Fibroblast of villous mesenchyme (primary cell): ENCODE data around the gene DGKI. TPM values are rescaled to one million over a fixed set of nuclear protein-coding genes. Genes with fewer than 3 reads are reported as not detected.

Source experiments
- DNase-seq: peaks from one replicate; pipeline ENCODE4 v3.0.0-alpha.2; 2010; ENCODE audit warnings: low read depth
- H3K4me3 ChIP-seq: 2 replicates; pipeline ENCODE4 v1.5.1; 2011; ENCODE audit warnings: low read depth, mild to moderate bottlenecking, low read length
- total RNA-seq: library from RNA; depleted of rRNA; stranded (reverse); fragments of >200 nt; gene quantifications from 2 replicates; pipeline ENCODE4 v1.2.3, GENCODE V29; 2012
- TF ChIP-seq, protein P1 (sequence below): IDR thresholded peaks from 2 replicates; pipeline ENCODE4 v1.5.1; 2012; ENCODE audit warnings: low read depth, mild to moderate bottlenecking, low read length; ENCODE audit not compliant: insufficient read depth

The DGKI gene
- total RNA-seq, 1 donor: 3.5 TPM

- H3K4me3 ChIP-seq: no peak overlapping the region
- no peak for DNase-seq
- TF ChIP-seq, protein P1, sequence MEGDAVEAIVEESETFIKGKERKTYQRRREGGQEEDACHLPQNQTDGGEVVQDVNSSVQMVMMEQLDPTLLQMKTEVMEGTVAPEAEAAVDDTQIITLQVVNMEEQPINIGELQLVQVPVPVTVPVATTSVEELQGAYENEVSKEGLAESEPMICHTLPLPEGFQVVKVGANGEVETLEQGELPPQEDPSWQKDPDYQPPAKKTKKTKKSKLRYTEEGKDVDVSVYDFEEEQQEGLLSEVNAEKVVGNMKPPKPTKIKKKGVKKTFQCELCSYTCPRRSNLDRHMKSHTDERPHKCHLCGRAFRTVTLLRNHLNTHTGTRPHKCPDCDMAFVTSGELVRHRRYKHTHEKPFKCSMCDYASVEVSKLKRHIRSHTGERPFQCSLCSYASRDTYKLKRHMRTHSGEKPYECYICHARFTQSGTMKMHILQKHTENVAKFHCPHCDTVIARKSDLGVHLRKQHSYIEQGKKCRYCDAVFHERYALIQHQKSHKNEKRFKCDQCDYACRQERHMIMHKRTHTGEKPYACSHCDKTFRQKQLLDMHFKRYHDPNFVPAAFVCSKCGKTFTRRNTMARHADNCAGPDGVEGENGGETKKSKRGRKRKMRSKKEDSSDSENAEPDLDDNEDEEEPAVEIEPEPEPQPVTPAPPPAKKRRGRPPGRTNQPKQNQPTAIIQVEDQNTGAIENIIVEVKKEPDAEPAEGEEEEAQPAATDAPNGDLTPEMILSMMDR: no peak
These were observed 21.3 kb downstream of the DGKI start for GRCh38 chr7:137825489-137825888.

GRCh38 chr7:137820677-137821420 is 25.9 kb downstream of the DGKI start:
- TF ChIP-seq, protein P1: no peak
- peak; percentile 30 for DNase-seq
- no peak overlapping the region for H3K4me3 ChIP-seq

GRCh38 chr7:137820156-137820555 is 26.6 kb downstream of the DGKI start:
- TF ChIP-seq, protein P1: no peak
- no peak overlapping the region for H3K4me3 ChIP-seq
- no peak for DNase-seq

GRCh38 chr7:137818036-137818435 is 28.7 kb downstream of the DGKI start:
- no peak overlapping the region for H3K4me3 ChIP-seq
- TF ChIP-seq, protein P1: no peak
- DNase-seq: peak; percentile 44

DNA sequence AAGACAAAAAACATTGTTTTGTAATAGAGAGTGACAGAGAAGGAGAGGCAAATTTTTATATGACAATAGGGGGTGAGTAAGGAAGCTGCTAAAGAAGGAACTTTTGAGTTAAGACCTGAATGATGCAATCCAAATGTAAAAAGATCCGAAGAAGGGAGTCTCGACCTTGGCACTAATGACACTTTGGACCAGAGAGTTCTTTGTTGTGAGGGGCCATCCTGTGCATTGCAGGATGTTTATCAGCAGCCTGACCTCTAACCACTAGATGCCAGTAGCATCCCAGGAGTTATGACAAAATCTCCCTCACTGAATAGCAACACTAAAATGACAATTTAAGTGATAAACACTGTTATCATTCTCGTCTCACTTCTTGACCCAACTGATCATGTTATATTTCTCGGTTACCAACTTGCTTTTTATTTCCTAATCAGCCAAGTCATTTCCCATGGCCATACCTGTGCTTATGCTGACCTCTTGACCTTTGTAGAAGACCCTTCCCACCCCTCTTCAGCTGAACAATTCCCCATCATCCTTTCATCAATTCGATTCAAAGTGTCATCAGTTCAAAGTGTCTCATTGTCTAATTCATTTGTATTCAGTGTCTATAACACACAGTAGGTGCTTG is 30.0 kb downstream of the DGKI start:
- TF ChIP-seq, protein P1: peak; percentile 36
- peak; percentile 19 for DNase-seq
- no peak overlapping the region for H3K4me3 ChIP-seq

- no peak for DNase-seq
- TF ChIP-seq, protein P1: no peak
These were observed 33.2 kb downstream of the DGKI start for GRCh38 chr7:137813541-137813940.

GRCh38 chr7:137810248-137810647 is 36.5 kb downstream of the DGKI start:
- no peak for DNase-seq
- TF ChIP-seq, protein P1: no peak
- H3K4me3 ChIP-seq: no peak overlapping the region

More at GRCh38 chr7:137813541-137813940, 33.2 kb downstream of the DGKI start:
- no peak overlapping the region for H3K4me3 ChIP-seq
